ENCODE results near the gene ANKRD42.
A peak's percentile ranks its signal among the peaks of the same experiment; 100 is the strongest.

The ANKRD42 gene

DNA sequence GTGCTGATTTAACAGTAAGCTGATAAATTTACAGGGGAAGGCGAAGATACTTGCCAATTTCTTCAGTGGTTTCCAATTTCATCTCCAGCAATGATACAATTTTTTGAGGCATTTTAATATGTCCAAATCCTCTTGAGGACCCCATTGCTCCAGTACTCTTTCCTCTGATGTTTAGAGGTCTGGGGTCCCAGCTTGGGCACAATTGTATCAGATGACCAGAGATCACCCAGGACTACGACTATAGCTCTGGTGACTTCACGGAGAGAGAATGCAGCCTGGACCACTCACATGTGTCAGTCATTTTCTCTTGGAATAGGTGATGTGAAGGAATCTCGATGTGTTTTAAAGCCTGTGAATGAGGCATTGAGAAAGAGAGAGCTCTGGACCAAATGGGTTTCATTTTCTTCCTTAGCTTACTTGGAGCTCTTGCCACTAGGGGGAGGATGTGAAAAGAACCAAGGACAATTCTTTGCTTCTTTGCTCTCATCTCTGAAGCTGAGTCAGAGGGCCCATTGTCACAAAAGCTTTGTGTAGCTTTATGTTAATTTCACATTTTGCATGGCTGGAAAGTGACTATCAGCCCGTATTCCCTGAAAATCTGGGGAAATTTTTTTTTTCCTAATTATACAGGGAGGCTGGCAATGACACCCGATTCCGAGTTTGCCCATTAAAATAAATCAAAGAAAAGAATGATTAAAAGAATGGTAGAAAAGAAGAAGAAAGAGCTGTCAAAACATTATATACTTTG is 99.4 kb downstream of the ANKRD42 start:
- no peak overlapping the region for H3K27ac ChIP-seq
- TF ChIP-seq, protein P1, sequence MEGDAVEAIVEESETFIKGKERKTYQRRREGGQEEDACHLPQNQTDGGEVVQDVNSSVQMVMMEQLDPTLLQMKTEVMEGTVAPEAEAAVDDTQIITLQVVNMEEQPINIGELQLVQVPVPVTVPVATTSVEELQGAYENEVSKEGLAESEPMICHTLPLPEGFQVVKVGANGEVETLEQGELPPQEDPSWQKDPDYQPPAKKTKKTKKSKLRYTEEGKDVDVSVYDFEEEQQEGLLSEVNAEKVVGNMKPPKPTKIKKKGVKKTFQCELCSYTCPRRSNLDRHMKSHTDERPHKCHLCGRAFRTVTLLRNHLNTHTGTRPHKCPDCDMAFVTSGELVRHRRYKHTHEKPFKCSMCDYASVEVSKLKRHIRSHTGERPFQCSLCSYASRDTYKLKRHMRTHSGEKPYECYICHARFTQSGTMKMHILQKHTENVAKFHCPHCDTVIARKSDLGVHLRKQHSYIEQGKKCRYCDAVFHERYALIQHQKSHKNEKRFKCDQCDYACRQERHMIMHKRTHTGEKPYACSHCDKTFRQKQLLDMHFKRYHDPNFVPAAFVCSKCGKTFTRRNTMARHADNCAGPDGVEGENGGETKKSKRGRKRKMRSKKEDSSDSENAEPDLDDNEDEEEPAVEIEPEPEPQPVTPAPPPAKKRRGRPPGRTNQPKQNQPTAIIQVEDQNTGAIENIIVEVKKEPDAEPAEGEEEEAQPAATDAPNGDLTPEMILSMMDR (conservative IDR thresholded peaks at IDR 0.05), result peak; percentile 84
- TF ChIP-seq ZFX (IDR thresholded peaks at IDR 0.05), result no peak

DNA sequence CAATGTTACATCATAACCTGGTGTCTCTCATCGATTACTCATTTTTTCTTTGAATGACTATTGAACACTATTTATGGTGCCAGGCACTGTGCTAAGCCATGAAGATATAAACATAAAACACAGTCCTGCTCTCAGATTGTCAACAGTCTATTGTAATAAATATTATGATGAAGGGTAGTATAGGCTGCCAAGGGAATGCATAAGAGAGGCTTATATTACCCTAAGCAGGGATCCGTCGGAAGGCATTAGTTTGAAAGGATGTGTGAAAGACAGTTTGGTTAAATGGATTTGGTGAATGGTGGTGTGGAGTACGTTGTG is 99.9 kb downstream of the ANKRD42 start:
- H3K27ac ChIP-seq, result no peak overlapping the region
- no peak for TF ChIP-seq ZFX (IDR thresholded peaks at IDR 0.05)
- TF ChIP-seq, protein P1 (conservative IDR thresholded peaks at IDR 0.05), result no peak

- TF ChIP-seq ZFX (IDR thresholded peaks at IDR 0.05), result no peak
- TF ChIP-seq, protein P1 (conservative IDR thresholded peaks at IDR 0.05), result no peak
- H3K27ac ChIP-seq, result no peak overlapping the region
Measured at GRCh38 chr11:83294208-83294607, 100.7 kb downstream of the ANKRD42 start.
